HG03575 (cell line): ENCODE results near the gene SH3GL2.

Experiments
- ATAC-seq: cut with Tn5 transposase; IDR thresholded peaks from one replicate; pipeline ENCODE4 v1.9.1; 2021; ENCODE audit not compliant: unreplicated experiment, insufficient number of reproducible peaks, low FRiP score; ENCODE audit errors: extremely low read depth

Gene SH3GL2

GRCh38 chr9:17604556-17604955 is 25.7 kb downstream of the SH3GL2 start:
- no peak for ATAC-seq

- no peak for ATAC-seq
Measured at GRCh38 chr9:17609312-17610005, 30.6 kb downstream of the SH3GL2 start.

GRCh38 chr9:17611342-17611741 is 32.5 kb downstream of the SH3GL2 start:
- no peak for ATAC-seq

GRCh38 chr9:17611917-17612316 is 33.1 kb downstream of the SH3GL2 start:
- ATAC-seq: no peak

- no peak for ATAC-seq
Measured at GRCh38 chr9:17613758-17614157, 34.9 kb downstream of the SH3GL2 start.

GRCh38 chr9:17614250-17614649 is 35.4 kb downstream of the SH3GL2 start:
- no peak for ATAC-seq

- no peak for ATAC-seq
Measured at GRCh38 chr9:17614903-17615302, 36.0 kb downstream of the SH3GL2 start.

- ATAC-seq: no peak
Measured at GRCh38 chr9:17622141-17622540, 43.3 kb downstream of the SH3GL2 start.

- ATAC-seq: no peak
Measured at GRCh38 chr9:17622749-17623148, 43.9 kb downstream of the SH3GL2 start.

GRCh38 chr9:17623965-17624364 is 45.1 kb downstream of the SH3GL2 start:
- ATAC-seq: no peak

GRCh38 chr9:17624571-17624970 is 45.7 kb downstream of the SH3GL2 start:
- no peak for ATAC-seq

GRCh38 chr9:17625644-17626388 is 47.0 kb downstream of the SH3GL2 start:
- no peak for ATAC-seq

GRCh38 chr9:17627641-17628040 is 48.8 kb downstream of the SH3GL2 start:
- ATAC-seq: no peak

GRCh38 chr9:17628624-17629023 is 49.8 kb downstream of the SH3GL2 start:
- ATAC-seq: no peak

GRCh38 chr9:17630531-17630949 is 51.7 kb downstream of the SH3GL2 start:
- no peak for ATAC-seq

GRCh38 chr9:17631396-17631795 is 52.5 kb downstream of the SH3GL2 start:
- ATAC-seq: no peak

GRCh38 chr9:17632994-17633393 is 54.1 kb downstream of the SH3GL2 start:
- no peak for ATAC-seq

GRCh38 chr9:17635115-17635890 is 56.4 kb downstream of the SH3GL2 start:
- ATAC-seq: no peak

GRCh38 chr9:17636349-17636748 is 57.5 kb downstream of the SH3GL2 start:
- ATAC-seq: no peak

GRCh38 chr9:17636821-17637220 is 58.0 kb downstream of the SH3GL2 start:
- ATAC-seq: no peak
